ENCODE data around the gene RETREG3. TPM values are rescaled to one million over a fixed set of nuclear protein-coding genes. Genes with fewer than 3 reads are reported as not detected.

RETREG3 gene
- total and polyA plus RNA-seq, 9 of the 15 experiments (the other 6 are each of a cell fraction or from before 2014, with no cell fraction given), result 4.1 to 39.0 (median 16.9) TPM

- TF ChIP-seq TAL1 (IDR thresholded peaks at IDR 0.05) (peak; percentile 61; the same call in 1 of the 2 replicates), BCLAF1 (IDR thresholded peaks at IDR 0.05; ENCODE audit: borderline replicate concordance in 1 of 2, control insufficient read depth in 1 of 2, low read depth in 2 of 2, low read length in 1 of 2) (no peak), HDAC8 (tag; IDR thresholded peaks at IDR 0.05) (no peak), CTBP1 (IDR thresholded peaks at IDR 0.05; ENCODE audit: borderline replicate concordance) (peak; percentile 28; the same call in 1 of the 2 replicates), CBFA2T3 (IDR thresholded peaks at IDR 0.05) (peak; percentile 88), POLR2AphosphoS5 (IDR thresholded peaks at IDR 0.05; ENCODE audit: control insufficient read depth, insufficient read depth, low read depth, low read length) (peak; percentile 72; the same call in 1 of the 2 replicates), TCF3 (CRISPR knock-in tag; IDR thresholded peaks at IDR 0.05) (peak; percentile 69), CBX5 (IDR thresholded peaks at IDR 0.05; ENCODE audit: borderline replicate concordance, low read depth) (no peak), TAF1 (IDR thresholded peaks at IDR 0.05; ENCODE audit: control insufficient read depth, extremely low read depth, insufficient read depth, low read length, severe bottlenecking) (peak; percentile 9)
Observed at GRCh38 chr17:42617956-42618431, 8.8 kb upstream of the RETREG3 start (continued).
